ENCODE data around the gene CTIF.
"Not testable (repeated sequence)": the region's sequence is repeated elsewhere in the genome, so short reads cannot be mapped to it uniquely, and the experiment has no call there.

CTIF gene

GRCh38 chr18:48649231-48649630, 110.4 kb downstream of the CTIF start:
- no peak for DNase-seq

- DNase-seq, result not testable (repeated sequence)
Observed at GRCh38 chr18:48654591-48654990, 115.8 kb downstream of the CTIF start.

- no peak for DNase-seq
Observed at GRCh38 chr18:48655508-48655907, 116.7 kb downstream of the CTIF start.

GRCh38 chr18:48656176-48656575, 117.3 kb downstream of the CTIF start:
- no peak for DNase-seq

- DNase-seq, result no peak
Observed at GRCh38 chr18:48656582-48656981, 117.8 kb downstream of the CTIF start.

GRCh38 chr18:48657447-48658120, 118.8 kb downstream of the CTIF start:
- no peak for DNase-seq

GRCh38 chr18:48658721-48659120, 119.9 kb downstream of the CTIF start:
- DNase-seq, result no peak

GRCh38 chr18:48659188-48660009, 120.6 kb downstream of the CTIF start:
- no peak for DNase-seq

GRCh38 chr18:48660346-48661228, 121.8 kb downstream of the CTIF start:
- no peak for DNase-seq

- no peak for DNase-seq
Observed at GRCh38 chr18:48661421-48661820, 122.6 kb downstream of the CTIF start.

- no peak for DNase-seq
Observed at GRCh38 chr18:48662011-48662661, 123.3 kb downstream of the CTIF start.

- no peak for DNase-seq
Observed at GRCh38 chr18:48663096-48663930, 124.5 kb downstream of the CTIF start.

GRCh38 chr18:48663931-48664847, 125.4 kb downstream of the CTIF start:
- no peak for DNase-seq

GRCh38 chr18:48665654-48666053, 126.8 kb downstream of the CTIF start:
- DNase-seq, result no peak

GRCh38 chr18:48666613-48667012, 127.8 kb downstream of the CTIF start:
- DNase-seq, result no peak

- no peak for DNase-seq
Observed at GRCh38 chr18:48667276-48668254, 128.7 kb downstream of the CTIF start.

- DNase-seq, result no peak
Observed at GRCh38 chr18:48668466-48669179, 129.8 kb downstream of the CTIF start.

- DNase-seq, result no peak
Observed at GRCh38 chr18:48669180-48669675, 130.4 kb downstream of the CTIF start.

Measured in GOT3 (cell line).